22Rv1 (cell line): Measurements from ENCODE around the gene ARL15.

Experiments used
- H3K27ac ChIP-seq: fragments of 450-650 bp; 2 replicates; pipeline ENCODE4 v1.5.1; 2017
- ZFX ChIP-seq: fragments of 450-650 bp; IDR thresholded peaks from 2 replicates; pipeline ENCODE4 v1.6.1; 2017; ENCODE audit warnings: antibody characterized with exemption, borderline replicate concordance
- TF ChIP-seq, protein P1 (sequence below): fragments of 450-650 bp; IDR thresholded peaks from 2 replicates; pipeline ENCODE4 v1.5.1; 2017; ENCODE audit warnings: mild to moderate bottlenecking

Gene ARL15

DNA sequence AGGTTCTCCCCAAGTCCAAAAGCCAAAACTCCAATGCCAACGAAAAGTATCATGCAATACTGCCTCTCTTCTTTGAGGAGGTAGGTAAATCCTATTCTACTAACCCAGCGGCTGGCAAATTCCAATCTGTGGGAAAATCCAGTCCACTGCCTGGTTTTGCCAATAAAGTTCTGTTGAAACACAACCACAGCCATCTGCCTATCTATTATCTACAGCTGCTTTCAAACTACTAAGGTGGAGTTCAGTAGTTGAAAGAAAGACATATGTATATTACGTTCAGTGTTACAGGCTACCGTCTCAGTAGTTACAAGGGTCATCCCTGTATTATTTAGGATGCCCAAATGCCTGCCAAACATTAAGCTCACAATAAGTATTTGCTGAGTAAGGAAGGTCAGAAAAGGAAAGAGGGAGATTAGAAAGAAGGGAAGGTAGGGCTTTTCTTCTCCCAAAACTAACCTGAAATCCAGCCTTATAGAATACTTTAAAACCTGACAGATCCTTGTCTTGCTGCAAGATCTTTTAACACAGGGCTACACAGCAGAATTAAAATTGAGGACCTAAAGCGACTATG lies 16.2 kb downstream of the ARL15 start:
- H3K27ac ChIP-seq: no peak overlapping the region
- TF ChIP-seq, protein P1, sequence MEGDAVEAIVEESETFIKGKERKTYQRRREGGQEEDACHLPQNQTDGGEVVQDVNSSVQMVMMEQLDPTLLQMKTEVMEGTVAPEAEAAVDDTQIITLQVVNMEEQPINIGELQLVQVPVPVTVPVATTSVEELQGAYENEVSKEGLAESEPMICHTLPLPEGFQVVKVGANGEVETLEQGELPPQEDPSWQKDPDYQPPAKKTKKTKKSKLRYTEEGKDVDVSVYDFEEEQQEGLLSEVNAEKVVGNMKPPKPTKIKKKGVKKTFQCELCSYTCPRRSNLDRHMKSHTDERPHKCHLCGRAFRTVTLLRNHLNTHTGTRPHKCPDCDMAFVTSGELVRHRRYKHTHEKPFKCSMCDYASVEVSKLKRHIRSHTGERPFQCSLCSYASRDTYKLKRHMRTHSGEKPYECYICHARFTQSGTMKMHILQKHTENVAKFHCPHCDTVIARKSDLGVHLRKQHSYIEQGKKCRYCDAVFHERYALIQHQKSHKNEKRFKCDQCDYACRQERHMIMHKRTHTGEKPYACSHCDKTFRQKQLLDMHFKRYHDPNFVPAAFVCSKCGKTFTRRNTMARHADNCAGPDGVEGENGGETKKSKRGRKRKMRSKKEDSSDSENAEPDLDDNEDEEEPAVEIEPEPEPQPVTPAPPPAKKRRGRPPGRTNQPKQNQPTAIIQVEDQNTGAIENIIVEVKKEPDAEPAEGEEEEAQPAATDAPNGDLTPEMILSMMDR: no peak
- no peak for TF ChIP-seq ZFX

- no peak overlapping the region for H3K27ac ChIP-seq
These were observed 17.5 kb downstream of the ARL15 start for GRCh38 chr5:54292866-54293265.

DNA sequence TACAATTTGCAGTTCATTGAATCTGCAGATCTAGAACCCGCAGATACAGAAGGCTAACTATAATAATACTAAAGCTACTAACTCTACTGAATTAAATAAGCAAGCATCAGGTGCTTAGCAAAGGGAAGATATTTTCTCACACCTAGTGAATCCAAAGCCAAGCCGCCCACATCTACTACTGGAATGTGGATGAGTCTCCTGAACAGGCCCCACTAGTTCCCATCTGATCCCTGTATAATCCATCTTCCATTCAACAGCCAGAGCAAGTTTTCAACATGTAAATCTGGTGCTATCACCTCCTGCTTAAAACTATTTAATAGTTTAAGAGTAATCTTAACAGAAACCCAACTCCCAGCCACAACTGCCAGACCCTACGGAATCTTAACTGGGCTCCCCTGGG lies 18.9 kb downstream of the ARL15 start:
- H3K27ac ChIP-seq: no peak overlapping the region
- TF ChIP-seq, protein P1: no peak
- no peak for TF ChIP-seq ZFX

More at GRCh38 chr5:54292866-54293265, 17.5 kb downstream of the ARL15 start:
- TF ChIP-seq, protein P1: no peak
- TF ChIP-seq ZFX: no peak

DNA sequence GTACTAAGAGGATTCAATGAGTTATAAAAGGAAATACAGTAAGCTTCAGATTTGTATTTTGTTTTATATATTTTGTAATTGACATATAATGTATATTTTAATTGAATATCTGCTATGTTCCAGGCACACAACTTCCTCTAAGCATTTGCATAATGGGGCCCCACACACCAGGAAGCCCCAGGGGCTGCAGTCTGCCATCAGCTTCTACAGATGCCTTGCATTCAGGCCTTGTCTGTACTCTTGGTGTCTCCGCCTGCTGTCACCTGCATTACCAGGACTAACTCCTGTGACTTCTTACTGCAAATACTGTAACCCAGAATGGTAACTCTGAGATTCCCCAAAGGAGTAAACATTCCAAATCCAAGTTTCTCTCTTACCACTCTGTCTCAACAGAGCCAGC lies 20.6 kb downstream of the ARL15 start:
- TF ChIP-seq, protein P1: no peak
- no peak for TF ChIP-seq ZFX
- H3K27ac ChIP-seq: no peak overlapping the region

DNA sequence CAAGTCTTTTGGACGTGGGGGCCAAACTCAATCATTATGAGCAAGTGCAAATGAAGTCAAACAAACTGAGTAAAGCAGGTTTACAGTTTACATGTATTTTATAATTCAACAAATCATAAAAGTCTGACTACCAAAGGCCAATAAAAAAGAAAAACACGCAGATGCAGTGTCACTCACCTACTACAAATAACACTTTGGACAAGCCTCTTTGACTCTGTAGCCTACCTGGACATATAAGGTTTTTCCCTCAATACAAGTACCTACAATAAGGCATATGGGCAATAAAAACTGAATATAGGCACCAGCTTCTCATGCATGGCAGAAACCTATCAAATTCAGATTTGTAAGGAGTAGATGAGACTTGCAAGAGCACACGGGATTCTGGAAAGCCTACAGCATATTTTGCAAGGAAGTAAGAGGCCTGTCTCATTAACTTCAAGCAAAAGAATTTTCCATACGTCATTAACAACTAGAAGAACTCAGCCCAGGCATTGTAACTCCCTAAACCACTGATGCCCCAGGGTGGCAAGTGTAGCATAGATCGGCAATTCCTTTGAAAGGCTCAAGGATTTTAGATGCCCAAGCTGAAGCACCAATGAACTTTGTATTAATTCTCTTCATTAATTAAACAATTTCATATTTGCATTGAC lies 21.7 kb downstream of the ARL15 start:
- TF ChIP-seq, protein P1: no peak
- TF ChIP-seq ZFX: no peak
- no peak overlapping the region for H3K27ac ChIP-seq

GRCh38 chr5:54285686-54286085 lies 24.7 kb downstream of the ARL15 start:
- no peak overlapping the region for H3K27ac ChIP-seq
- TF ChIP-seq ZFX: no peak
- TF ChIP-seq, protein P1: no peak

DNA sequence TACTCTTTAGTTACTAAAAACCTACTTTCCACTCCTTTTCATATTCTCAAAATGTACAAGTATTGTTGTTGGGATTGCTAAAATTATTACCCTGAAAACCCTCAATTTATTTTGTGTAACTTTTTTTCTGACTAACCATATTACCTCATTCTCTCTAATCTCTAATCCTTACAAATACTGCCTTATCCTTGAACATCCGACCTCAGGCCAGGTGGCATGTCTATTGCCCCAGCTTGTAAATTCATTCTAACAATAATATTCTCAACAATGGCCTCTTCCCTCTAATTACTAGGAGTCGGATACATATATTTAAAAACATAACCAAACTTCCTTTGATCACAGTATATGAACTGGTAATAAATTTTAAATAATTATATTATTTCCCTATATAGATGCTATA lies 25.8 kb downstream of the ARL15 start:
- H3K27ac ChIP-seq: no peak overlapping the region
- TF ChIP-seq, protein P1: no peak
- no peak for TF ChIP-seq ZFX
